A549 treated with CORT108297 at 1 μM for 4 hours (cell line): Measurements from ENCODE around the gene ZNF550. TPM values are rescaled to one million over a fixed set of nuclear protein-coding genes. Genes with fewer than 3 reads are reported as not detected.

Source experiments
- total RNA-seq: library from RNA; stranded (reverse); fragments of 200-300 nt; extraction: Qiagen RNA extraction; gene quantifications from 5 replicates; pipeline ENCODE4 v1.2.3, GENCODE V29; 2022

The ZNF550 gene
- total RNA-seq = 2.8 to 4.1 TPM (median 3.8 TPM) in 5 replicates

DNA sequence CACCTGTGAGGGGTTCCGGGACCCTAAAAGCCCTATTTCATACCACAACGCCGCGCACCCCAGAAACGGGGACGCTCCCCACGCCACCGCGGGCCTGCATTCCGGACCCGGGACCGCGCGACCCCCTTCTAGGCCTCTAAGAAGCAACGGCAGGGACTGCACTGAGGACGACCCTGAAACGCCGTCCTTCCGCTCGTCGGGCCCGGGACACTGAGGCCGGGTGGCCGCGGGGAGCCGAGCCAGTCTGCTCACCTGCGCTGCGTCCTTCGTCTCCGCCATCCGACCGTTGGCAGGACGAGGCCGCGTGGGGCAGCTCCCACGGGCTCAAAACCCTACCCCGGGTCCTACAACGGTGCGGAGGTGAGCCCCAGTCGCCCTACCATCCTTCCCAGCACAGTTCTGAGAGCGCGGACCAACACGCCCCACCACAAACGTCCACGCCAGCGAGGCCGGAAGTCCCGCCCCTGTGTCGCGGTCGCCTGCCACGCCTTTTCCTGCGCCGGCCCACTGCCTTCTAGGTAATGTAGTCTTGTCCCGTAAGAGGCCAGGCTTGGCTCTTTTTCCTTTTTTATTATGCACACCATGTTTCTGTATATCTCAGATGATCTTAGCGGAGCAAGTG is at the start of gene ZNF550:
Gene ZNF550, minus strand, starts transcription at position 460 of the 622 bp plus-strand sequence. Its CDS starts 181 bp downstream, at position 279.

DNA sequence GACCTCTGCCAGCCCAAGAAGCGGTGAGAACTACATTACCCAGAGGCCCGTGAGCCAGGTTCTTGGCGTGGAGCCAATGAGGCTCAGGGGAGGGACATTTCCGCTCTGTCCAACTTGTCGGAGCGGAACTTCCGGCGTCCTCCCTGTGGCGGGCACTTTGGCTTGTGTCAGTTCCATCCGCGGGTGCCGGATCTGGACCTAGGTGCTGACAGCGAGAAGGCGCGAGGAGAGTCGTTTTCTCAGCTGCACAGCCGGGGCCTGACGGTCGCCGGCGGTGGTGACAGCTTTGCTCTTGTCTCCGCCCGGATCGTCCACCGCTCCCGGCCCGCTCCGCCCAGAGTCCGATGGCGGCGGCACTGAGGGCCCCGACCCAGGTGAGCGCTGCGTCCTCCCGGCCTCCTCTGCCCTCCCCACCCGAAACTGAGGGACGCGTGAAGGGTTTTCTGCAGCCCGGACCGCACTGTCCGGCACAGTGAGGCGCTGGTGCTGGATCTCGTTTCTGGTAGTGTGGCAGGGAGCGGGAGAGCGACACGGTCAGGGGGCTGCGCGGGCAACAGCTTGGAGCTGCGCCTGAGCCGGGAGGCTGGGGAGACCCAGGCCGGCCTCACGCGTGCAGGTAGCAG is 40.2 kb upstream of the ZNF550 start, which contains the start of gene ZNF530:
Gene ZNF530, plus strand, starts transcription at position 125 of the 623 bp plus-strand sequence. CDS start 4,461 bp downstream, outside the sequence.

DNA sequence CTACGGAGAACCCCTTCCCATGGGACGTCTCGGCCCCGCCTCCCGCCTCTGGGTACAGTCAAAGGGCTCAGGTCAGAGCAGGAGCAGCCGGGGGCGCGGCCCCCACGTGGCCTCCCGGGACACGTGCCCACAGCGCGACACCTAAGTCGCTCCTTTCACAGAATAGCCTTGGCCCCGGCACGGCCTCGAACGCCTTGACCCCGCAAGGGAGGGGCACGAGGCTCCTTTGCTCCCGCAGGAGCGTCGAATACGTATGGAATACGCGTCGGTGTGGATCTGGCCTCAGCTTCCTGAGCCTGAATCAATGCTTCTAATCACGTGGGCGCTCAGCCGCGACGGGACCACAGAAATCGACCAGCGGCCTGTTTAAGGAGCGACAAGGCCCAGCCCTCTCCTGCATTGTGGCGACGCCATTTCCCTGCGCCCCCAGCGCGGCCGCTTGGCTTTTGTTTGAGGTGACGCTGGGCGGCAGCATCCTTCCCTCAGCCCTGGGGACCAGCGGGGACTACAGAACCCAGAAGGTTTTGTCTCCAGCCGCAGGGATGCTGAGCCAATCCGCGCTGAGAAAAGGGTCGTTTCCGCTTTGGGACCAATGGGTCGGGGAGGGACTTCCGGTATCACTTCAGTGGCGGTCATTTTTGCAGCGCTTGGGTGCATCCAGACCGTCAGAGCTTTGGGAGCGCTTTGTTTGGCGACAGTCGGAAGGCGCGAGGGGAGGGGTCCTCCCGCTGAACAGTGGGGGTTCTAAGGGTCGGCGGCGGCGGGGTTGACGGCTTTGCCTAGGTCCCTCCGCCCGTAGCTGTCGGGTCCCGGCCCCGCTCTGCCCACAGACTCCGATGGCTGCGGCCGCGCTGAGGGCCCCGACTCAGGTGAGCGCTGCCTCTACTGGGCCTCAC is 24.1 kb upstream of the ZNF550 start, which contains the start of gene ZIK1:
Gene ZIK1, plus strand, starts transcription at position 625 of the 896 bp plus-strand sequence. Its CDS starts 212 bp downstream, at position 837.

DNA sequence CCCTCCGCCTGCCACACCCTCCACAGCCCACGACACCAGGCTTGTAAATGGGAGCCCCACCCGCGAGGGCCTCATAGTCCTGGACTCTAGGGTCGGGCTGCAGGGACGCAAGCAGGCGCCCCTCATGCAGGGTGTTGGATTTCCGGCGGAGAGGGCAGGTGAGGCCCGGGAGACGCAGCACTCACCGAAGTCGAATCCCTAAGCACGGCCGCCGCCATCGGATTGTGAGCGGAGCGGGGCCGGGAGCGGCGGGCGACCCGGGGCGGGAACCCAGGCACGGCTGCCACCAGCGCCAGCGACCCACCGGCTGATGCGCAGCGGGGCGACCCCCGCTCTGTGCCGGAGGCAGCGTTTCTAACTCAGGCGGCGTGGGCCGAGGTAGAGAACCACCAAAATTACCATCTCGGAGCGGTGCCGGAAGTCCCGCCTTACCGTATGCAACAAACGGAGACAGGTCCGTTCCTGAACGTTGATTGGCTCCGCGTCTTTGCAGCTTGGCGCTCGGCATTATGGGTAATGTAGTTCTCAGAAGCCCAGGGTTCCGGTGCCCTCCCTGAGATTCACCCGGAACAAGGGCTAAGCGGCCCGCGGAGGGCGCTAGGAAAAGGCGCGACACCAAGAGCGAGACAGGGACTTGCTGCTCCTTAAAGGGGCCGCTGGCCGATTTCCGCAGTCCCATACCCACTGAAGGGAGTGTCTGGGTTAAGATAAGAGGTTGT is 19.0 kb upstream of the ZNF550 start, which contains the start of gene ZNF416:
Gene ZNF416, minus strand, starts transcription at position 425 of the 719 bp plus-strand sequence. Its CDS starts 207 bp downstream, at position 218.

DNA sequence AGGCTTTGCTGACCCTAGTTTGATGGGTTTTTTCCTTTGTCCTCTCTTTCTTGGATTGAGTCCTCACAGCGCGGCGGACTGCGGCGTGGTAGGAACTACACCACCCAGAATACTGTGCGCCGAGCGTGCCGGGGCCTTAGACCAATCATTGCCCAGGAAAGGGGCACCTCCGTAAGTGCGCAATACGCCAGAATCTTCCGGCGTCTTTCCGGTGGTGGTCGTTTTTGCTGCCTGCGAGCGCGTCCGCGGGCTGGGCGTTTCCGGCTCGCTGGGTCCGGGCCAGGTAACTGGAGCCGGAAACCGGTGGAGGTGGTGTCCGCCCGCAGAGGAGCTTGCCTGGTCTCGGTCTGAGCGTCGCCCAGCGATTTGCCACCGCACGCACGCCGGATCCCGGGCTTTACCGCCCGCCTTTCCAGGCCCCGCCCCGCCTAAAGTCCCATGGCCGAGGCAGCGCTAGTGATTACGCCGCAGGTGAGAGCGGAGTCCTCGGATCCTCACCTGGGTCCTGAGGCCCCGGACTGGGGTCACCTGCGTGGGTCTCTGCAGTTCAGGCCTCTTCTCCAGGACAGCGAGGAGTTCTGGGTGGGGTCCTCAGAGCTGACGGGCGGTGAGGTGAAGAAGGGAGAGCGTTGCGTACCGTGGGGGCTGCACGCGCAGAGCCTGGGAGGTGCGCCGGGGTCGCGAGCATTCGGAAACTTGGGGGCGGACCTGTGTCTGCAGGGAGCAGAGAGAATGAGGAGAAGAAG is 32.4 kb downstream of the ZNF550 start, which contains the start of gene ZNF549:
Gene ZNF549, plus strand, starts transcription at position 221 of the 746 bp plus-strand sequence. Its CDS starts 218 bp downstream, at position 439.

DNA sequence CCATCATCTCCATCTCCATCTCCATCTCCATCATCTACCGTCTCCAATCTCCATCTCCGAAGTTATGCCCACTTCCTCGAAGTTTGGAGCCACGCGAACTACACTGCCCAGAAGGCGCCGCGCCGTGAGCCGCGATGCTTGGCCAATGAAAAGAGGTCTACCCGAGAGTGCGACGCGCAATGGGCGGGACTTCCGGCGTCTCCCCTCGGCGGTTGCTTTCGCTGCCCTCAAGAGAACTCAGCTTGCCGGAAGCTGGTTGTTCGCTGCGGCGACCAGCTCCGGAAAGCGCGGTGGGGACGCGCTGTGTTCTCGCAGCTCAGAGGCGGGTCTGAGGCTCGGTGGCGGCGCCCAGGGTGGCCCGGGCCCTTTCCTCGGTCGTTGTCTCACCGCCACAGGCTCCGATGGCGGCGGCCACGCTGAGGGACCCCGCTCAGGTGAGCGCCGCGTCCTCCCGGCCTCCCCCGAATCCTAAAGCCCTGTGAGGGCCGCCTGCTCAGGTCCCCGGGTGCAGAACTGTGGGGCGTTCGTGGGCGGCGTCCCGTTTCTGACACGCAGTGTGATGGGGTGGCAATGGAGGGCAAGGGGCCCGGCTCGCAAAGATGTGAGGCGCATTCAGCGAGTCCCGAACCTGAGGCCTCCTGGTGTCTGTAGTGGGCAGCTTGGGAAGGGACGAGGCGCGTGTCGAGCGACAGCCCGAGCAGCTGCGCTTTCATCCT is 59.8 kb downstream of the ZNF550 start, which contains the start of gene ZNF773:
Gene ZNF773, plus strand, starts transcription at position 259 of the 716 bp plus-strand sequence. Its CDS starts 143 bp downstream, at position 402.

DNA sequence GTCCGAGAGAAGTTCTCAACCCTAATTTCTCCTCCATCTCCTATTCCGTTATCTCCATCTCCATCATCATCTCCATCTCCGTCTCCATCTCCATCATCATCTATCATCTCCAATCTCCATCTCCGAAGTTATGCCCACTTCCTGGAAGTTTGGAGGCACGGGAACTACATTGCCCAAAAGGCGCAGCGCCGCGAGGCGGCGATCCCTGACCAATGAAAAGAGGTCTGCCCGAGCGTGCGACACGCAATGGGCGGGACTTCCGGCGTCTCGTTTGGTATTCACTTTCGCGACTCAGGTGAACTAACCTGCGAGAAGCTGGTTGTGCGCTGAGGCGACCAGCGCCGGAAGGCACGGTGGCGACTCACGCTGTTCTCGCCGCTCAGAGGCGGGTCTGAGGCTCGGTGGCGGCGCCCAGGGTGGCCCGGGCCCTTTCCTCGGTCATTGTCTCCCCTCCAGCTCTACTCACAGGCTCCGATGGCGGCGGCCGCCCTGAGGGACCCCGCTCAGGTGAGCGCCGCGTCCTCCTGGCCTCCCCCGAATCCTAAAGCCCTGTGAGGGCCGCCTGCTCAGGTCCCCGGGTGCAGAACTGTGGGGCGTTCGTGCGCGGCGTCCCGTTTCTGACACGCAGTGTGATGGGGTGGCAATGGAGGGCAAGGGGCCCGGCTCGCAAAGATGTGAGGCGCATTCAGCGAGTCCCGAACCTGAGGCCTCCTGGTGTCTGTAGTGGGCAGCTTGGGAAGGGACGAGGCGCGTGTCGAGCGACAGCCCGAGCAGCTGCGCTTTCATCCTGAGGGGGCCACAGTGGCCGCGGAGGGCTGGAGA is 72.0 kb downstream of the ZNF550 start, which contains the start of gene ZNF419:
Gene ZNF419, plus strand, starts transcription at position 274 of the 822 bp plus-strand sequence. Its CDS starts 201 bp downstream, at position 475.

Other genes starting within 250 kb of the ZNF550 start
- gene ZNF543, start 239.4 kb downstream of the ZNF550 start, total RNA-seq = 1.0 to 1.7 TPM (median 1.3 TPM) in 5 replicates
- 1.9 to 2.4 TPM (median 2.1 TPM) in 5 replicates for gene ZNF304, start 208.6 kb downstream of the ZNF550 start, total RNA-seq
- gene TRAPPC2B, start 196.3 kb downstream of the ZNF550 start, total RNA-seq = 14.9 to 16.4 TPM (median 15.4 TPM) in 5 replicates
- 1.1 to 1.9 TPM (median 1.6 TPM) in 5 replicates for gene ZNF547, start 196.3 kb downstream of the ZNF550 start, total RNA-seq
- gene ZNF548, start 170.0 kb downstream of the ZNF550 start, total RNA-seq = 3.5 to 4.4 TPM (median 4.1 TPM) in 5 replicates
- gene ZNF17, start 148.7 kb downstream of the ZNF550 start, total RNA-seq = 3.9 to 6.7 TPM (median 5.0 TPM) in 5 replicates
- gene ZNF749, start 124.5 kb downstream of the ZNF550 start, total RNA-seq = 13.7 to 16.8 TPM (median 16.0 TPM) in 5 replicates
- 0.05 to 0.07 TPM (median 0.07 TPM) in 4 of 5 replicates, not detected in the other for gene VN1R1, start 102.7 kb downstream of the ZNF550 start, total RNA-seq
- 0.90 to 1.7 TPM (median 1.4 TPM) in 5 replicates for gene ZNF772, start 82.3 kb downstream of the ZNF550 start, total RNA-seq
- gene ZNF419, start 72.1 kb downstream of the ZNF550 start, total RNA-seq = 5.6 to 8.0 TPM (median 6.6 TPM) in 5 replicates
- gene ZNF773, start 59.9 kb downstream of the ZNF550 start, total RNA-seq = 3.9 to 6.3 TPM (median 4.6 TPM) in 5 replicates
- gene ZNF549, start 32.5 kb downstream of the ZNF550 start, total RNA-seq = 1.5 to 1.9 TPM (median 1.7 TPM) in 5 replicates
- gene ZNF416, start 19.0 kb upstream of the ZNF550 start, total RNA-seq = 3.5 to 4.3 TPM (median 4.3 TPM) in 5 replicates
- not detected in 5 replicates for gene ZIK1, start 24.3 kb upstream of the ZNF550 start, total RNA-seq
- 4.3 to 5.7 TPM (median 4.9 TPM) in 5 replicates for gene ZNF530, start 40.0 kb upstream of the ZNF550 start, total RNA-seq
- 6.9 to 10.2 TPM (median 8.7 TPM) in 5 replicates for gene ZNF134, start 54.4 kb upstream of the ZNF550 start, total RNA-seq
- gene ZNF211, start 73.3 kb upstream of the ZNF550 start, total RNA-seq = 5.4 to 6.8 TPM (median 5.9 TPM) in 5 replicates
- gene ZSCAN4, start 109.1 kb upstream of the ZNF550 start, total RNA-seq = not detected in 5 replicates
- 4.6 to 5.8 TPM (median 5.1 TPM) in 5 replicates for gene ZNF551, start 122.1 kb upstream of the ZNF550 start, total RNA-seq
- gene ZNF154, start 149.3 kb upstream of the ZNF550 start, total RNA-seq = not detected in 5 replicates
- gene ZNF671, start 167.8 kb upstream of the ZNF550 start, total RNA-seq = 0.89 to 1.0 TPM (median 0.92 TPM) in 5 replicates
- gene ZNF776, start 187.0 kb upstream of the ZNF550 start, total RNA-seq = 4.6 to 6.6 TPM (median 5.4 TPM) in 5 replicates
- 5.9 to 7.1 TPM (median 6.3 TPM) in 5 replicates for gene ZNF586, start 209.8 kb upstream of the ZNF550 start, total RNA-seq